Astrocyte (in vitro differentiated cells and primary cell): ENCODE data around the gene KRTAP5-8.

Source experiments
- CTCF ChIP-seq: IDR thresholded peaks from 2 replicates; pipeline ENCODE4 v1.5.1; 2011; ENCODE audit warnings: low read depth, mild to moderate bottlenecking, inconsistent platforms, low read length, moderate library complexity; ENCODE audit not compliant: insufficient read depth
- EZH2 ChIP-seq: IDR thresholded peaks from 2 replicates; pipeline ENCODE4 v1.6.1; 2012; ENCODE audit warnings: mild to moderate bottlenecking, low read length, inconsistent platforms; ENCODE audit not compliant: insufficient read depth

- TF ChIP-seq CTCF = no peak
- no peak for TF ChIP-seq EZH2
Measured at GRCh38 chr11:71491531-71491930, 46.3 kb upstream of the KRTAP5-8 start.
